GM19351 (cell line): Measurements from ENCODE around the gene ZNF580.

Experiments used
- ATAC-seq: cut with Tn5 transposase; IDR thresholded peaks from one replicate; pipeline ENCODE4 v1.9.1; 2021; ENCODE audit warnings: mild to moderate bottlenecking, moderate library complexity; ENCODE audit not compliant: unreplicated experiment

Gene ZNF580

GRCh38 chr19:55622242-55622969 lies 18.4 kb upstream of the ZNF580 start:
- ATAC-seq: no peak

DNA sequence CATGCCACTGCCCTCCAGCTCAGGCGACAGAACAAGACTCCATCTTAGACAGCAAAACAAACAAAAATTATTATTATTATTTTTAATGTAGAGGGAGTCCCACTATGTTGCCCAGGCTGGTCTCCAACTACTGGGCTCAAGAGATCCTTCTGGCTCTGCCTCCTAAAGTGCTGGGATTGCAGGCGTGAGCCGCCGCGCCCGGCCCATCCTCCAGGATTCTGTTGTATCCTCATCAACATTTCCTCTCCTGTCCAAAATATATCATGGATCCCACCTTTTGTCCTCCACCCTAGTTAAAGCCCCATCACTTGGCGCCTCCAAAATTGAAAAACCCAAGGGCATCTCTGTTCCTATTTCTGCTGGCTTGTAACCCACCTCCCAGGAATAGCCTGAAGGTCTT lies 17.7 kb upstream of the ZNF580 start:
- no peak for ATAC-seq

GRCh38 chr19:55623561-55623960 lies 17.2 kb upstream of the ZNF580 start:
- no peak for ATAC-seq

DNA sequence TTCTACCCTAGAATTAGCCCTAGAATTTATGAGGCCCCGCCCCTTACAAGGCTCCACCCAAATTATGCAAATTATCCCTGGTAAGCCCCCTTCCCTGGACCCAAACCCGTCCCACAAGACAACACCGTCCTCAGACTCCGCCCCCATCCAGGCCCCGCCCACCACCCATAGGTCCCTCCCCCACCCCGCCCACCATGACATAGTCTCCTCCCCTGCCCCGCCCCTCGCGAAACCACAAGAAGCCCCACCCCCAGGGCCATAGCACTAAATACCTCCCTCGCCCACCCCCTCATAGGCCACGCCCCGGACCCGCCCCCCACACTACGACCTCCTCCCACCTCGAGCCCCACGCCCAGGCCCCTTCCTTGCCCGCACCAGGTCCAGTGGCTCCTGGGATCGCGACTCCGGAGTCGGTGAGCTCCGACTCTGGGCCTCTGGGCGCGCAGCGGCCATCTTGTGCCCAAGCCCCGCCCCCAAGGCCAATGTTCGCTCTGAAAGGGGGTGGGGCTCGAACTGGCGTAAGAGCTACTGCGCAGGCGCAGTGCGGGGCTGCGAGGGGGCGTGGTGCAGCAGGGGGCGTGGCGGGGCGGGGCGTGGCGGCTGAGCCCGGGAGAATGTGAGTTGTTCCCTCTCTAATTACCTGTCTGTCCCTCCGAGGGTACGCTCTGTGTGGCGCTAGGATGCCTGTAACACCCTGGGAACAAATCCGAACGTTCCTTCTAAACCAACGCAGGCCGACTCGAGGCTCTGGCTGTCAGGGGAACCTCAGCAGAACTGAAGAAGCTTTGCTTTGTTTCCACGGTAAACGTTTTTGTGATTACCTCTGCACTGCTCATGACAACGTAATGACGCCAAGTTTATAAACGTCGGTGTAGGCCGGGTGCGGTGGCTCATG lies 16.4 kb upstream of the ZNF580 start, which contains the start of gene ZNF784:
Gene ZNF784 (minus strand): TSS at position 458 of the 895 bp plus-strand sequence. CDS start 5 bp downstream, at position 453.
- ATAC-seq: peak; percentile 58

GRCh38 chr19:55625004-55625326 lies 15.8 kb upstream of the ZNF580 start:
- ATAC-seq: no peak

GRCh38 chr19:55626350-55626749 lies 14.5 kb upstream of the ZNF580 start:
- ATAC-seq: no peak

DNA sequence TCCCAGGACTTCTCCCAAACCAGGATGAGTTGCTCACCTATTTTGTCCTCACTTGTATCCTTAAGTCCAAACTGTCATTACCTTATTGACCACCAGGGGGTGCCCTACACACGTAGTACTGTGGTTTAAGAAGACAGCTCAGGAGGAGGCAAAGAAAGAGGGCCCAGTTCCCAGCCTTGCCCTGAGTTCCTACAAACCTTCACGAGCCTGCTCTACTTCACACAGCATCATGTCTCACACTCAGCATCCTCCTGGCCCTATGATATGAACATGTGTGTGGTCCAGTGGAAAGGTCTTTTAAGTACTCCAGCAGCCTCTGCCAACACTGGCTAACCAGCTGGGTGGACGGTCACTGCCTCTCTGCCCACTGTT lies 8.4 kb upstream of the ZNF580 start:
- ATAC-seq: no peak

DNA sequence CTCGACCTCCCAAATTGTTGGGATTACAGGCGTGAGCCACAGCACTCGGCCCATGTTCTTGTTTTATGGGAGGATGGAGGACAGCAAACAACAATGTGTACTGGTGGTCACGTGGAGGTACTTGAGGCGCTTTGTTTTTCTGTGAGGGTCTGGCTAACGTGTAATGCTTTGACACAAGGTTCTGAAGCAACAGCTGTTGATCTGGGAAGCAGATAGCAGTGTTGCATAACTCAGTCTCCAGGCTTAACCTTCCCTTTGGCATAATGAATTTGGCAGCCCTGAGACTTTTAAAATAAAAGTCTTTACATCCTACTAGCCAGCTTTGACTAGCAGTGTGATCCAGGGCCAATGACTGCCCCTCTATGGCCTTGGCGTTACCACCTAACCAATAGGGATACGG lies 6.9 kb upstream of the ZNF580 start:
- no peak for ATAC-seq

DNA sequence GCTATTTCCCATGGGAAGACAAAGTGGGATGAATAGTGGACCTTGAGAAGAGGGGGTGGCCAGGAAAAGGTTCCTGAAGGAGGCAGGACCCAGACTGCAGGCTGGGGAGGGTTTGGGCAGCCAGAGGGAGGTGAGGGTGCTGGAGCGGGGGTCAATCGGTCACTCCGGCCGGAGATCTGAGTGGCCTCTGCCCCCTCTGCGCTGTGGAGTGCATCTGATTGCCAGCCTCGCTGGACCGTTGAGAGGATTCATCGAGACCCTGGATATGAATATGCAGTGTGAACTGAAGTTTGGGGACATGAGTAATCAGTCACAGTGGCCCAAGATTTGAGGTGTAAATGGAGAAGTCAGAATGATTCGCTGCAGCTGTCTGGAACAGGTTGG lies 5.5 kb upstream of the ZNF580 start:
- no peak for ATAC-seq

DNA sequence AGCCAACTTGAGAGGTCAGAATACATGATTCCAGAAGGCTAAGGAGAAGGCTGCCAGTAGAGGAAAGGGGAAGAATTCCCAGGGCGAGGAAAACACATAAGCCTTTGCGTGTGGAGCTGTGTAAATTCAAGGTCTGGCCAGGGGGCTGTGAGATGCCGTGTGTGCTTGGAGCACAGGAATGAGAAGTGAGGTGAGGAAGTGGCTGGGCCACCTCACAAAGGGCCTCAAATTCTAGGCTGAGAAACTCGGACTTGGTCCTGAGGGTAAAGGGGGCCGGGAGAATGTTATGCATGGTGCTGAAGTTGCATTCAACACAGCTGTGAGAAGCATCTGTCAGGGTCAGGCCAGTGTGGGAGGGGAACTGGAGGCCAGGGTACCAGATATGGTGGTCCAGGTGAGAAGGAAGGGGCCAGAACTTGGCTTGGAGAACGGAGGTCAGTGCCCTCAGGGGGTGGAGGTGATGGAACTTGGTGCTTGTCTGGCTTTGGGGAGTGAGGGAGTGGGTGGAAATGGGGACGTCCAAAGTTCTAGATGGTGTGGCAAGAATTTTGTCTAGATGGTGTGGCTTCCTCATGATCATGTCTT lies 4.9 kb upstream of the ZNF580 start:
- no peak for ATAC-seq

GRCh38 chr19:55636723-55637122 lies 4.1 kb upstream of the ZNF580 start:
- ATAC-seq: no peak

- no peak for ATAC-seq
These were observed 3.3 kb upstream of the ZNF580 start for GRCh38 chr19:55637534-55637933.

- ATAC-seq: no peak
These were observed 1.9 kb upstream of the ZNF580 start for GRCh38 chr19:55638864-55639359.

- ATAC-seq: no peak
These were observed 692 bp upstream of the ZNF580 start for GRCh38 chr19:55640043-55640576.

GRCh38 chr19:55641426-55642152 lies 787 bp downstream of the ZNF580 start:
- ATAC-seq: no peak

- ATAC-seq: no peak
These were observed 1.6 kb downstream of the ZNF580 start for GRCh38 chr19:55642153-55643002.

GRCh38 chr19:55643003-55643886 lies 2.4 kb downstream of the ZNF580 start, which contains the start of gene ZNF581:
TSS of gene ZNF581 (plus strand) at chr19:55643649. CDS start at chr19:55644572, 923 bp downstream.
- ATAC-seq: no peak

GRCh38 chr19:55643887-55644176 lies 3.0 kb downstream of the ZNF580 start:
- no peak for ATAC-seq
